Gastroesophageal sphincter (tissue), 4 donors: ENCODE data around the gene GGPS1. TPM values are rescaled to one million over a fixed set of nuclear protein-coding genes. Genes with fewer than 3 reads are reported as not detected.

Experiments used
- ATAC-seq: fragments of 150-250 bp; one replicate; pipeline ENCODE4 v1.9.1; 2016; ENCODE audit warnings: mild to moderate bottlenecking, moderate library complexity
- H3K27ac ChIP-seq, 4 donors: fragments of 200-600 bp; sonication (generic) in 3 of 4; 1 replicate in 3 of 4; 2 replicates in 1 of 4; pipeline ENCODE4 v1.5.1; 2016 to 2019
- H3K27me3 ChIP-seq: fragments of 200-600 bp; sonication (generic); one replicate; pipeline ENCODE4 v1.5.1; 2019
- H3K36me3 ChIP-seq, 2 donors: fragments of 200-600 bp; sonication (generic); one replicate each; pipeline ENCODE4 v1.5.1; 2019; ENCODE audit warnings: control low read depth in 1 of 2
- H3K4me1 ChIP-seq, 3 donors: fragments of 200-600 bp; sonication (generic); 1 replicate in 2 of 3; 2 replicates in 1 of 3; pipeline ENCODE4 v1.5.1; 2016 to 2019; ENCODE audit warnings: control low read depth in 2 of 3
- H3K4me3 ChIP-seq, 2 donors: fragments of 200-600 bp; sonication (generic); one replicate each; pipeline ENCODE4 v1.5.1; 2019; ENCODE audit warnings: mild to moderate bottlenecking in 1 of 2, moderate library complexity in 1 of 2
- H3K9me3 ChIP-seq, 3 donors: fragments of 200-600 bp; sonication (generic); one replicate each; pipeline ENCODE4 v1.5.1; 2017 to 2019; ENCODE audit warnings: control low read depth in 2 of 3
- EP300 ChIP-seq: sonication (generic); formaldehyde crosslinking; IDR thresholded peaks from one replicate; pipeline ENCODE4 v1.6.1; 2017; ENCODE audit warnings: antibody characterized with exemption, mild to moderate bottlenecking
- POLR2A ChIP-seq, 2 donors: fragments of 450-650 bp; IDR thresholded peaks; one replicate each; pipeline ENCODE4 v1.6.1; 2017; ENCODE audit warnings: antibody characterized with exemption in 2 of 2, mild to moderate bottlenecking in 2 of 2, moderate library complexity in 1 of 2
- POLR2AphosphoS5 ChIP-seq: sonication (generic); formaldehyde crosslinking; IDR thresholded peaks from one replicate; pipeline ENCODE4 v1.6.1; 2017; ENCODE audit warnings: antibody characterized with exemption
- WGBS, 2 donors: methylation state at CpG; one replicate each; pipeline ENCODE4 v1.1.5; 2018; ENCODE audit warnings: low coverage in 1 of 2; 5-methylcytosine and 5-hydroxymethylcytosine counted together
- total RNA-seq, 4 donors: library from RNA; depleted of rRNA; stranded (reverse); fragments of >200 nt; gene quantifications; one replicate each; pipeline ENCODE4 v1.1.0, GENCODE V29; 2016
- TF ChIP-seq, protein P1 (sequence below), 4 experiments: fragments of 200-600 bp in 2 of 4; fragments of 450-650 bp in 2 of 4; sonication (generic) in 1 of 4; IDR thresholded peaks; one replicate each; pipeline ENCODE4 v1.5.1; 2017 to 2019; ENCODE audit warnings: antibody characterized with exemption in 4 of 4, mild to moderate bottlenecking in 2 of 4, moderate library complexity in 2 of 4

The GGPS1 gene
- total RNA-seq, 4 donors from 2014 or later: 30.5 to 36.2 (median 31.3) TPM

- Histone ChIP-seq H3K27me3 (no peaks in the 10 kb centered on the region), H3K36me3 (peaks cover 0 to 18% of the 10 kb centered on the region in 2 donors), H3K9me3 (no peaks in the 10 kb centered on the region), H3K4me1 (peaks cover 0 to 78% (median 13%) of the 10 kb centered on the region in 3 donors), H3K27ac (no peak overlapping the region), H3K4me3 (no peak overlapping the region)
- WGBS, 2 donors: 80 to 88% methylated on average over 5 to 6 of the region's 6 CpGs
- no peak for ATAC-seq
- TF ChIP-seq POLR2AphosphoS5 (no peak), EP300 (no peak), POLR2A (IDR thresholded peaks at IDR 0.05) (no peak)
- TF ChIP-seq, protein P1, sequence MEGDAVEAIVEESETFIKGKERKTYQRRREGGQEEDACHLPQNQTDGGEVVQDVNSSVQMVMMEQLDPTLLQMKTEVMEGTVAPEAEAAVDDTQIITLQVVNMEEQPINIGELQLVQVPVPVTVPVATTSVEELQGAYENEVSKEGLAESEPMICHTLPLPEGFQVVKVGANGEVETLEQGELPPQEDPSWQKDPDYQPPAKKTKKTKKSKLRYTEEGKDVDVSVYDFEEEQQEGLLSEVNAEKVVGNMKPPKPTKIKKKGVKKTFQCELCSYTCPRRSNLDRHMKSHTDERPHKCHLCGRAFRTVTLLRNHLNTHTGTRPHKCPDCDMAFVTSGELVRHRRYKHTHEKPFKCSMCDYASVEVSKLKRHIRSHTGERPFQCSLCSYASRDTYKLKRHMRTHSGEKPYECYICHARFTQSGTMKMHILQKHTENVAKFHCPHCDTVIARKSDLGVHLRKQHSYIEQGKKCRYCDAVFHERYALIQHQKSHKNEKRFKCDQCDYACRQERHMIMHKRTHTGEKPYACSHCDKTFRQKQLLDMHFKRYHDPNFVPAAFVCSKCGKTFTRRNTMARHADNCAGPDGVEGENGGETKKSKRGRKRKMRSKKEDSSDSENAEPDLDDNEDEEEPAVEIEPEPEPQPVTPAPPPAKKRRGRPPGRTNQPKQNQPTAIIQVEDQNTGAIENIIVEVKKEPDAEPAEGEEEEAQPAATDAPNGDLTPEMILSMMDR (IDR thresholded peaks at IDR 0.05): no peak
These were observed 7.7 kb upstream of the GGPS1 start for GRCh38 chr1:235320521-235321179.

DNA sequence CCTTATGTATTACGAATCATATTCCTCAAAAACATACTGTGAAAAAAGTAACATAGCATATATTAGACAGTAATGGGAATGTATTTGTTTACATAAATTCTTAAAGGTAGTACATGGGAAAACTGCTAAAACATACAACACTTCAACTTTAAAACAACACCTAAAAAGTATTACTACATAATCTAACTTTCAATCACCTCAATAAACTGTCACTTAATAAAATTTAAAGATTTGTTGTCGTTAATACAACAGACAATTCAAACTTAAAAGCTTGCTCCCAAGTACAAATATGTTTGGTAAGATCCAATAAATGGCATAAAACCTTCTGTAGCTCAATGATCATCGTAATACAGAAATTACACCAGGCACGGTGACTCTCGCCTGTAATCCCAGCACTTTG, 4.1 kb upstream of the GGPS1 start:
- Histone ChIP-seq H3K9me3 (no peaks in the 10 kb centered on the region), H3K4me1 (peaks cover 0 to 75% (median 19%) of the 10 kb centered on the region in 3 donors), H3K36me3 (peaks cover 0 to 6% of the 10 kb centered on the region in 2 donors), H3K27ac (no peak overlapping the region), H3K27me3 (no peaks in the 10 kb centered on the region), H3K4me3 (no peak overlapping the region)
- TF ChIP-seq POLR2AphosphoS5 (no peak), POLR2A (IDR thresholded peaks at IDR 0.05) (no peak), EP300 (no peak)
- TF ChIP-seq, protein P1 (IDR thresholded peaks at IDR 0.05): no peak
- no peak for ATAC-seq
- WGBS, 2 donors: 88 to 91% methylated on average over 5 of the region's 5 CpGs

DNA sequence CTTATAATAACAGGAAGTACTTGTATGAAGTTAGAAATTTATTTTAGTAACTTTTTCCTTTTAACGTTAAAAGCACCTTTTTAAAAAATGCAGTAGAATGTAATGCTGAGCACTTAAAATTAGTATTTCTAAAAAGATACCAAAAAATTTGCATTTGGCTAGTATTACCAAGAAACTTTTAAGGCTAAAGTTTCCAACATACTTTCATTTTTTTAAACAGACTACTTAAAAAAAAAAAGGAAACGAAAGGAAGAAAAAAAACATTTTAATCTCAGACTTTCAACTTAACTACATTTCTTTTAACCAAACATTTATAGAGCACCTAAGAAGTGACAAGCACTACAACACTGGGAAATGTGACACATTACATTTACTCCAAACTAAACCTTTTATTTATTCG, 3.2 kb upstream of the GGPS1 start:
- no peaks in the 10 kb centered on the region for H3K9me3 ChIP-seq
- 8 to 12% methylated on average over 3 of the region's 3 CpGs for WGBS, 2 donors
- H3K4me3 ChIP-seq: peak overlapping the region in 1 of 2 donors; percentile 93
- ATAC-seq: no peak
- TF ChIP-seq POLR2AphosphoS5 (no peak), EP300 (no peak), POLR2A (IDR thresholded peaks at IDR 0.05) (no peak)
- TF ChIP-seq, protein P1 (IDR thresholded peaks at IDR 0.05): no peak
- peaks cover 5 to 75% (median 19%) of the 10 kb centered on the region in 3 donors for H3K4me1 ChIP-seq
- no peaks in the 10 kb centered on the region for H3K36me3 ChIP-seq
- no peaks in the 10 kb centered on the region for H3K27me3 ChIP-seq
- H3K27ac ChIP-seq: peak overlapping the region in 1 of 4 donors; percentile 6

DNA sequence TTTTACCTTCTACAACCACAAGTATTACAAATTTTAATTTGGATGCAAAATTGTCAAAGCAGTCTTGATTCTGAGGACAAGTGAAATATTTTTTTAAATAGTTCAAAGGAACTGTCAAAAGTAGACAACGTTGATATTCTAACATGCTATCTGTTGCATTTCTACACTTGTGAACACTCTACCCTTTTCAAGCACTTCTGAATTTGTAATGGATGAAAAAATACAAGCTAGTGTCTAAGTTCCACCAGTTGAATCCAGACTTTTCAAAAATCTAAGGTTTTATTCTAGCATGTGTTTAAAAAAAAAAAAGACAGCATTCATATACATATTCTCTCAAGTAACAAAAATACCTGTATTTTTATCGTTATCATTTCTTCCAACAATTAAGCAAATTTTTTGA, 2.5 kb upstream of the GGPS1 start:
- no peaks in the 10 kb centered on the region for H3K9me3 ChIP-seq
- 12 to 18% methylated on average over 2 of the region's 2 CpGs for WGBS, 2 donors
- no peaks in the 10 kb centered on the region for H3K27me3 ChIP-seq
- peaks cover 12 to 75% (median 19%) of the 10 kb centered on the region in 3 donors for H3K4me1 ChIP-seq
- H3K36me3 ChIP-seq: no peaks in the 10 kb centered on the region
- peak overlapping the region in 1 of 2 donors; percentile 93 for H3K4me3 ChIP-seq
- no peak for ATAC-seq
- TF ChIP-seq POLR2A (IDR thresholded peaks at IDR 0.05) (no peak), EP300 (no peak), POLR2AphosphoS5 (no peak)
- TF ChIP-seq, protein P1 (IDR thresholded peaks at IDR 0.05): no peak
- H3K27ac ChIP-seq: peak overlapping the region in 2 of 4 donors; percentile 97 to 99
